ENCODE measurements around the gene COL25A1.
"Not testable (repeated sequence)": the region's sequence is repeated elsewhere in the genome, so short reads cannot be mapped to it uniquely, and the experiment has no call there.

The COL25A1 gene

DNA sequence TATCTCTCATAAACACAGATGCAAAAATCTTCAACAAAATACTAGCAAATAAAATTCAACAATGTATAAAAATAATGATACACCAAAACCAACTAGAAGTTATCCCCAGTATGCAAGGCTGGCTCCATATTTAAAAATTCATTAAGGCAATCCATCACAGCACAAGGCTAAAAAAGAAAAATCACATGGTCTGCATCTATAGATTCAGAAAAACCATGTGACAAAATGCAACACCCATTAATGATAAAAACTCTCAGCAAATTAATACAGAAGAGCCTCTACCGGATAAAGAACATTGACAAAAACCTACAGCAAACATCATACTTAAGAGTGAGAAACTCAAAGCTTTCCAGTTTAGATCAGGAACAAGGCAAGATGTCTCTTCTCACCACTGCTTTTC is 182.6 kb downstream of the COL25A1 start:
- no peak for DNase-seq

DNA sequence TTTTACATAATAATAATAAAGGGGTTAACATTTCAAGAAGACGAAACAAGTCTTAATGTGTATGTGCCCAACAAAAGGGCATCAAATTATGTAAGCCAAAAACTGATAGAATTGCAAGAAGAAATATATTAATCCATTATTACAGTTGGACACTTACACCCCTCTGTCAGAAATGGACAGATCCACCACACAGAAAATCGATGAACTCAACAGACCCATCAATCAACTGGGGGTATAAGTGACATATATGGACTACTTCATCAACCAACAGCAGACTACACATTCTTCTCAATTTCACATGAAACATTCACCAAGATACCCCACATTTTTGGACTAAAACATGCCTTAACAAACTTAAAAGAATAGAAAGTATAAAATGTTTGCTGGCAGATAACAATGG is 183.8 kb downstream of the COL25A1 start:
- DNase-seq, result no peak

DNA sequence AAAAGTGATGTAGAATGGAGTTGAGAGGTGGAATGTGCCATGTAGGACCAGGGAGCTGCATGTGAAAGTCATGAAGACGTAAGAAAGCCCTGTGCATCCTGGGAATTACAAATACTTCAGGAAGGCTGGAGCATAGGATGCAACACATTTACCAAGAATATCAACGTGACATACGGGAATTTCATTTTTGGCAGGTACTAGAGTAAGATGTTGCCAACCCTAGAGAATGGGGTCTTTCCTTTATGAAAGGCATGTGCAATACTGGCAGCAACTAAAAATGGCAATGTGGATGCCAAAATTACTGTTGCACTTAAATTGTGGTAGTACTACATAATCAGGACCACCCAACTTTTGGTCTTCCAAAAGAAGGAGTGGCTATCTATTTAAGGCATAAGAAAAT is 188.0 kb downstream of the COL25A1 start:
- DNase-seq, result no peak

DNA sequence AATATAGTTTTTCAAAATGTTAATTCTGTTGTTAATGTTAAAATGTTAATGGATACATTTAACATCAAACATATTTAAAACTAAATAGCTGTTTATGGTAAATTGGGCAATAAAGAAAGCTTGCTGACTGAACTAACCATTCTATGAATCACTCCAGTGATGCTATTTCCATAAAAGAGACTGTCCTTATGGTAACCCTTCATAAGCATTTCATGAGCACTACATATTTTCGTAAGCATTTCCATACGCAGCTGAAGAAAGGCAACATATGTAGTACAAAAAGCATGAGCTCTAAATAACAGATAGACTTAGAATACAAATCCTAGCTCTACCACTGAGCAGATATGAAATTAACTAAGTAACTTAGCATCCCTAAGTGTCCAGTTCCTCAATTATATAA is 188.9 kb downstream of the COL25A1 start:
- no peak for DNase-seq

DNA sequence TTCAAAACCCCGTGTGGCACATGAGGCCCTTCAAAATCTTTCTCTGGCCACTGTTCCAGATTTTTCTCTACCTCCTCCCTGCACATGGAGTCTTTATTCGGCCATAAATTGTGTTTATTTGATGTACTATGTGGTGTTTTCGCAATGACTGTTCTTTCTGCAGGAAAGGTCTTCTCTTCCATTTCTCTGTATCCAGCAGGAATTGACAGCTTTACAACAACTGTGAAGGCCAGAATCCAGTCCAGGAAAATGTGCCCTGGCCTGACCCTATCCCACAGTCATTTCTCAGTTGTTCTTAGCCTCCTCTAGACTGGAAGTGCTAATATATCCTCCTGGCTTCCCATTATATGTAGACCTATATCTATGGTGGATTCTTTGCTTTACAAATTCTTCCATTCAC is 191.4 kb downstream of the COL25A1 start:
- DNase-seq, result no peak

DNA sequence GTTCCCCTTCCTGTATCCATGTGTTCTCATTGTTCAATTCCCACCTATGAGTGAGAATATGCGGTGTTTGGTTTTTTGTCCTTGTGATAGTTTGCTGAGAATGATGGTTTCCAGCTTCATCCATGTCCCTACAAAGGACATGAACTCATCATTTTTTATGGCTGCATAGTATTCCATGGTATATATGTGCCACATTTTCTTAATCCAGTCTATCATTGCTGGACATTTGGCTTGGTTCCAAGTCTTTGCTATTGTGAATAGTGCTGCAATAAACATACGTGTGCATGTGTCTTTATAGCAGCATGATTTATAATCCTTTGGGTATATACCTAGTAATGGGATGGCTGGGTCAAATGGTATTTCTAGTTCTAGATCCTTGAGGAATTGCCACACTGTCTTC is 194.2 kb downstream of the COL25A1 start:
- not testable (repeated sequence) for DNase-seq

DNA sequence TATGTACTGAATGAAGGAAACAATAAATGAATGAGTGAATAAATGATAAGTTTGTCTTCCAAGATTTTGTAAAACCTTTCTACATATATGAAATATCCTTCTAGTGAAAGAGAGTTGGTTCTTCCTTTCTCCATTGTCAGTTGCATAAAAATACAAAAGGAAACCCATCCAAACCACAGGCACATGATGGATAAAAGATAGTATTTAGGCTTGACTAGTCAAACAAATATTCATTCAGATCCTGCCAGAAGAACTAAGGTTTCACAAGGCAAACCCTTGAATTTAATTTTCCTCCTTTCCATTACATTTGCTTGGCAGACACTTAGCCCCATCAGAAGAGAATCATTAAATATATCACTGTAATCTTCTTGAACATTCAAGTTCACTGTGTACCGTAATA is 208.4 kb downstream of the COL25A1 start:
- DNase-seq, result no peak

DNA sequence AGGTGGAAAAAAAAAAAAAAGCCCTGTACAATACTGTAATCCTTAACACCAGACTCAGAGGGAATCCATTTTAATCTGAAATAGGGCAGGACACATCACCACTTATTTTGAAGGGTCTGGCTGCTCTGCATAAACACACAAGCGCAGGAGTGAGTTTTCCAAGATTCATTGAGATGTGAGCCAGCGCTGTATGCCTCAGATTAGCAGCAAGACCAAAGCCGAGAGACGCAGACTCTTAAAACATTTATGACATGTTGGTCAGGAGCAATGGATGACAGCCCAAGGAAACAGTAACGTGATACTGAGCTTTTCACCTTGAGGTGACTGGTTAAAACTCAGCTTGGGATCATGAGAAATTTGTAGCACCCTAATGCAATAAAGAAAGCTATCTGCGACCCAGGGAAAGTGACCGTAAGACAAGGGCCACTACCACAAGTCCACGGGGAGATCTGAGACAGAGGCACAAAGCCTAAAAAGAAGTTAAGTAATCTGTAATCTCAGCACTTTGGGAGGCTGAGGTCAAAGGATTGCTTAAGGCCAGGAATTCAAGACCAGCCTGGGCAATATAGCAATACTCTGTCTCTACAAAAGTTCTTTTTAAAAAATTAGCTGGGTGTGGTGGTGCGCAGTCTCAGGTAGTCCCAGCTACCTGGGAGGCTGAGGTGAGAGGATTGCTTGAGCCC is 210.6 kb downstream of the COL25A1 start:
- no peak for DNase-seq

DNA sequence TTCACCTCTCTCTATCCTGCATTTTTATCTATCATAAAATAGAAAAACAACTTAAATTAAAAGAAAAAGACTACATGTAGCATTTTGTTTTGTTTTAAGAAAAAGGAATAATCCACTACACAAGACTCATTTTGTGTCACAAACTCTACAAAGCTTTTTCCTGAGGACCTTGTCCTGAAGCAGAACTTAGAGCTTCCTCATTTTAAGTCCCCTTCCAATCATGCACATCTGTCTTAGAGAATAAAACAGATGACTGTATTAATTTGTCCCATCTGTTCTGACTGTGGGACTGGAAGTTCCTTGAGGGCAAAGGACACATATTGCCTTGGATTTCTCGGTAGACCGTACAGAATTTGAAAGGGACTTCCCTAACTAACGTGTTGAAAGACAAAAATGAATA is 218.5 kb downstream of the COL25A1 start:
- no peak for DNase-seq

DNA sequence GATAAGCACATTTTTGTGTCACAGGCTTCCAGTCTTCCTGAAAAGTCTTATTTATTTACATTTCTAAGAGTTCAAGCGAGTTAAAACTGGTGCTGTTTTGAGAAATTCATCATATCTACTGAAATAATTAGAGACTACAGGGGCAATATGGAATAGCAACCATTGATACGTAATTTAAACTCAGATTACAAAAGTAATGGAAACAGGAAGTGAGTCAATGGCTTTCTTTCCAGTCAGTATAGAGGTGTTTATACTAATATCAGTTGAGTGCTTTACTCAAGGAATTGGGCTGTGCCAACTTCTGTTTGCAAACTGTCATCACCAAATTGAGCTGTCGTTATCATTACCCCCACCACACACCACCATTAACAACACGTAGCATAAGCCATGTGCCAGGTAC is 222.7 kb downstream of the COL25A1 start:
- no peak for DNase-seq

DNA sequence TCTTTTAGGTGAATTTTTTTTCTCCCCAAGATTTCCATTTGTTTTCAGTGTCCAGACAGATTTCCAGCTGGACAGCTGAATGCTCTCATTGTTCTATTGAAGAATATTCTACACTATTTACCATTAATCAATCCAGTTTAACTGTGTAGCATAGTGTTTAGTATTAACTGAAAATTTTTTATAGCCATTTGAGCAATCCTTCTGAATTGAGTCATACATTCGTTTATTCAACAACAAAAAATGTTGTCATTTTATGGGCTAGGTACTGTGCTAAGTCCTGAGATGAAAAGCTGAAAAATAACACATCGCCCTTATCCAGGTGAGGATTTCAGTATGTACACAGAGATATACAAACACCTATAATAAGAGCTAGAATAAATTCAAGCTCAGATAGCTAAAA is 223.3 kb downstream of the COL25A1 start:
- no peak for DNase-seq

DNA sequence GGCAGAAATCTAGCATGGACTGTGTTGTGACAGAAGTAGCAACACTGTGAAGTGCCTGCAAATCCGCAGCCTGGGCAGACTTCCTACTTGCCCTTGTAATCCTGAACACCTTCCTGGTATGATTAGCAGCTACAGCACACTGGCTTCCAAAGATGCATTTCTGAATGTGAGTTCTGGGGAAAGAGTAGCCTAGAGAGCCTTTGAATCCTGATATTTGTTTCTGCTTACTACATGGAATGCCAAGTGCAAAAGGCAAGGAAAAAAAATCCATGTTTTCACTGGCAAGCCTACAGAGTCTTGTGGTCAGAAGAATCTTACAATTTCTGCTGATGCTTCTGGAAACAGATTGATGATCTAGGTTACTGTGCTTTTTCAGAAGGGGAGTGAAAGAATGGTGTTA is 223.7 kb downstream of the COL25A1 start:
- DNase-seq, result no peak

DNA sequence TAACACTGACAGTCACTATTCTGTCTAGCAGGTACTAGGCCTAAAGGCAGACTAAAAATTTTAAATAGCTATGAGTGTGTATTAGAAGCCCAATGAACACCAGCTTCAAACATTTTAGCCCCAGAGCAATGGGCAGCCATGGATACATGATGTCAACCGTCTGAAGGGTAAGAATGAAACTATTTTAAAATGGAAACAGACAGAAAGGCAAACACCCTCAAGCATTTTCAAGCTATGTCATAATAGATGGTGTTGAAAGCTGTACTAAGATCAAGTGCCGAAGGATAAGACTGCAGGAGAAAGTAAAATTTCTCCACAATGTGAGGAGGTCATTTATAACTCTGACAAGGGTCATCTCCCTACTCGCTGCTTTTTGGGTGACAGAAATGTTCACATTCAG is 225.0 kb downstream of the COL25A1 start:
- no peak for DNase-seq

DNA sequence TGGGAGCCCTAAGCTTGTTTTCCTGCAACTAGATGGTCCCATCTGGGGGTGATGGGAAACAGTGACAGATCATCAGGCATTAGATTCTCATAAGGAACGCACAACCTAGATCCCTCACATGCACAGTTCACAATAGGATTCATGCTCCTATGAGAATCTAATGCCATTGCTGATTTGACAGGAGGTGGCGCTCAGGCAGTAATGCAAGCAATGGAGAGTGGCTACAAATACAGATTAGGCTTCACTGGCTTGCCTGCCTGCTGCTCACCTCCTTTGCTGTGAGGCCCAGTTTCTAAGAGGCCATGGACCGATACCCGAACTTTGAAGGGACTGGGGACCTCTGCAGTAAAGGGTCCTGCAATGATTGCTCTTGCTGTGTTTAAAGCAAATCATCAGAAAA is 225.7 kb downstream of the COL25A1 start:
- not testable (repeated sequence) for DNase-seq

DNA sequence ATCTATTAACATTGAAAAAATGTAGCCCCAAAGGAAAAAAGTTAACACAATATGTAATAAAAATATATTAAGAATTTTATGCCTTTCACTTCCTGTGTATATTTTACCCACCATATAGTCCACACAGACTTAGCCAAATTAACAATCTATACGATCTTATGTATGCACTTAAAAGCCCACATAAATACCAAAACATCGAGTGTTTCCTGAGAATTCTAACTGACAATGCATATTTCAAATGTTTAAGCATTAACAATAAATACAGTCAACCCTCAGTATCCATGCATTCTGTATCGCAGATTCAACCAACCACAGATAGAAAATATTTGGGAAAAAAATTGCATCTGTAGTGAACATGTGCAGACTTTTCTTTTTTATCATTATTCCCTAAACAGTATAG is 226.8 kb downstream of the COL25A1 start:
- DNase-seq, result no peak

DNA sequence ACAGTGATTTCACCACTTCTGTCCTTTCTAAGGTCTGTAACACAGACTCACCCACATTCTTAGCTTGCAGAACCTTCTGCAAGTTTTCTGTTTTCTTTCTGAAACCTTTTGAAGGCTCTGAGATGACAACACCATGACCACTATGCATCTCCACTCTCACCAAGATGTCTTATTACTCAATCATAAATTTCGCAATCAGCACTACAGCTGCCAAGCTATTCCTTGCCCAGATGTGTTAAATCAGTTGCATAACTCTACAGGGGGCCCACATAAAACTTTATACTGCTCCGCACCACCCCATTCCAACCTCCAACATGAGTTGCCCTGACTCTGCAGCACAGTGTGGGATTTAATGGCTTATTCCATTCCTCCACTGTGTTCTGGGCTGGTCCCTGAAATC is 229.9 kb downstream of the COL25A1 start:
- DNase-seq, result no peak

DNA sequence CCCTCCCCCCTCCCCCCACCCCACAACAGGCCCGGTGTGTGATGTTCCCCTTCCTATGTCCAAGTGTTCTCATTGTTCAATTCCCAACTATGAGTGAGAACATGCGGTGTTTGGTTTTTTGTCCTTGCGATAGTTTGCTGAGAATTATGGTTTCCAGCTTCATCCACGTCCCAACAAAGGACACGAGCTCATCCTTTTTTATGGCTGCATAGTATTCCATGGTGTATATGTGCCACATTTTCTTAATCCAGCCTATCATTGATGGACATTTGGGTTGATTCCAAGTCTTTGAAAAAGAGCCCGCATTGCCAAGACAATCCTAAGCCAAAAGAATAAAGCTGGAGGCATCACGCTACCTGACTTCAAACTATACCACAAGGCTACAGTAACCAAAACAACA is 231.8 kb downstream of the COL25A1 start:
- not testable (repeated sequence) for DNase-seq

DNA sequence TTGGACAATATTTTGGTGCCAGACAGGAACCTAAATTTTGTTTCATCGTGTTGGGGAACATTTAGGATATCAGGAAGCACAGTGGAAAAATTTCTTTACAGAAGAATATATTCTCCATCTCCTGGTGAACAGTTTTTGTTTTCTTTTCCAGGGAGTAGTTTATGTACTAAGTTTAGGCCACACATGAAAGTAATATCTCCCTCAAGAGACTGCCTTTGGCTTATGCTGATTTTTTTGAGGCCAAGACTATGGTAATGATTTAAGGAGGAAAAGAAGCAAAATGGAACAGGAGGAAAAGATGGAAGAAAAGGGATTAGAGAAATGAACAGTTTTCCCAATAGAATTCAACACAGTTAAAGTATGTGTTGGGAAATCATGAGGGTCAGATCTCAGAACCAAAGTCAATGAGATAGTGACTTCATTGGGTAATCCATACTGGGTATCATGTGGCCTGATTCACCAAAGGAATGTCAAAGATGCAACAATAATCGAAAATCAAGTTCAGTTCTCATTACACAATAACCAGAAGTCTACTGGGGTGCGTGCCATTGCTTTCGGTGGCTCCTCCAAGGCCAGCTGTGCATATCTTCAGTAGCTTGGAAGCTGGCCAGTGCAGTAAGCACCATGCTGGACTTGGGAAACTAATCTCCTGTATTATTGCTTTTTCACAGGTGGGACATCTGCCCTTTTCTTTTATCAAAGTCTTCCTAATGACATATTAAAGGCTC is 234.8 kb downstream of the COL25A1 start:
- DNase-seq, result peak; percentile 19 to 69

DNA sequence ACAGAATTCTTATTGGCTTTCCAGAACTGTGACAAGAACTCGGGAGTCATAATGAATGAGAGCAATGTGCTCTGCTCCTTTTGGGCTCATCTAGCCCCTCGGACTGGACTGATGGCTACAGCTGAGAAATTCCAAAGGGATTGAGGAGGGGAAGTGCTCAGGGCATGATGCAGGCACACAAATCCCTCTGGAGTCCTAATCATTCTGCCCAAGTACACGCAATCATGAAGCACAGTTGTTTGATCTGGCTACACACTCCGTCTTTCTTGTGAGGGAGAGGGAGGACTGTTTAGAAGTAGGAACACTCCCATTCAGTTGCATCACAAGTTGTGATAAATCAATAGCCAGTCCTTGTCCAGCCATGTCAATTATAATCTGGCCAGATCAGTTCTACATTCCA is 237.5 kb downstream of the COL25A1 start:
- no peak for DNase-seq

DNA sequence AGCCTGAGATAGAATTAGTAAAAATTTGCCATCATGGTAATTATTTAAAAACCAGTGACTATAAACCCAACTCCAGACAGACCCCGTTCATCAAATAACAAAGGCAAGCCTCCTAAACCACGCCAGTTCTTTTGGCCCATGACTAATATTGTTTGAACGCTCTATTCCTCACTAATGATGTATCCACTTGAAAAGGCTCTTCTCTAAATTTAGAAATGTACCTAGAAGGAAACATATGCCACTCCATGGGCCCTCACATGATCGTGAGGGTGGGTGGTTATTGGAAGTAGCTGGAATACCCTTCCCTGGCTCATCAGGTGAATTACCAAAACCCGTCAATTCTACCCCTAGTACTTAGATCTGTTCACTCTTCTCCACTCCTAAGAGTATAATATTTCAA is 249.2 kb downstream of the COL25A1 start:
- DNase-seq, result no peak

DNA sequence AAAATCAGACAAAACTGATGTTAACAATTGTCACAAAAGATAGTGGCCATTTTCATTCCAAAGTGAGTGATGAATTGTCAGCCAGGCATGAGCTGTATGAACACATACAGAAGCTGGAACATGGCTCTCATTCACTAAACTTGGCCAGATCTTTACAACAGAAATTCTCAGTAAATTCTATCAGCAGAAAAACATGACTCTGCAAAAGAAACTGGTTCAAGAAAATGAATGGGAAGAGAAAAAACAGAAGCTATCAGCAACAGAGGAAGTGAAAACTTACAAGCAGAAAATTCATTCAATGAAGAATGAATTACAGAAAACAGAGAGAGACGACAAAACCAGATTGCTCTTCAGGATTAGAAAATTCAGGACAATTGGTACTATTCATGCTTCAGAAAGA is 249.6 kb downstream of the COL25A1 start:
- DNase-seq, result no peak

DNA sequence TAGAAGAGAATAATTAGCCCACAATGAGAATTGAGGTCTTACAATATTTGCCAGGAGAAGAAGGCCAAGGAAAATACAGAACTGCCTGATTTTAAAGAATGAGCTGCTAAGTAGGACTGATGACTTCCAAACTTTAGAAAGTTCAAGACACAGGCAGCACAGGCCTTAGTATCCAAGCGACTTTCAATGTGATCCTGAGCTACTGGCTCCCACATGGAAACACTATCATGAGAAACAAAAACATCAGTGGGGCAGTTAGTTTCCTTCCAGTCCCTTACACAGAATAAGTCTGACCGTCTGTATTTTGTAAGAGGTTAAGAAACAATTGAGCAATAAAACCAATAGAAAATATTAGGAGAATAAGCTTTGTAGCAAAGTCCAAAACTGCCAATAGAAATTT is 251.4 kb downstream of the COL25A1 start:
- no peak for DNase-seq

DNA sequence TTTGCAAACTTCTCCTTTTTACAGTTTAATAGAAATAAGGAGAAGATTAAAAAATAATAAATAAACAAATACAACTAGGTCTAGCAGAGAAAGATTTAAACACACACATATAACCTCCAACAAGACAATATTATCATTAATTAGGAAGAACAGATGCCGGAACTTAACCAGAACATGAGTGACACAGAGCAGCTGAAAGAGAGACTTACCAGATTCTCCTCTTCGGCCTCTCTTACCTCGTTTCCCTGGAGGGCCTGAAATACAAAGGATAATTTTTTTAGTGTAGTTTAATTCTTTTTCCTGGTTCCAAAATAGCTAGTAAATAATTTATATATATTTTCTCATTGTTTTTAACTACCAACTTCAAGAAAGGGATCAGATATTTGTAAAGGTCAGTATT is 252.5 kb downstream of the COL25A1 start:
- peak in 1 of 2 experiments; percentile 2 for DNase-seq

DNA sequence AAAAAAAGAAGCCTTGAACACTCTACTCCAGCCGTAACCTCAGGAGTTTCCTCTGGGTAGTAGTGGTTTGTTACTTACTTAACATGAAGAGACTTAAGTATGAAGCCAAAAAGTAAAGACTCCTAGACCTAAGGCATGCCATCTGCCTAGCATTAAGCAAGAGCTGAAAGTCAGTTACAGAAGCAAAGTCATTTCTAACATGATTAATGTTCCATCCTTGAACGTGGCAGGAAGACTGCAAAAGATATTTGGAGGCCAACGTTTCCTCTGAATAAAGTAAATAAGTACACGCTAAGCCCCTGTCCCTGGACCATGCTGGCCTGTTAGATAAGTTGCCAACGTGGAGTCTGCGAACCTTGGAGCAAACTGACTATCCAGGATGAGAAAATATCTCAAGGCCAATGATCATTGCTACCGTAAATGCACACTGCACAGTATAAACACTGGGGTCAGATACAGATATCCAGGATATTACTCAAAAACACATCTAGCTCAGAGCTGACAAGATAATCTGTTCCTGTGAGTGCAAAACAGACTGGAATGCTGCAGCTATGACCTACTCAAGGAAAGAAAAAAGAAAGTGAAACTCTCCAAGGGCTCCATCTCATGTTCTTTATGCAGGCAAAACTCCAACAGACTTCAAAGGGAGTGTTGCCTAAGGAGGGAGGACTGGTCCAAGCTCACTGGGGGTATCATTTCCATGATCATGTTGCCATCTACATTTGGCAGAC is 255.8 kb downstream of the COL25A1 start:
- DNase-seq, result no peak
